ENCODE data around the gene SLC2A8.

The SLC2A8 gene

GRCh38 chr9:127384016-127384730 is 12.8 kb upstream of the SLC2A8 start:
- no peak for DNase-seq

- DNase-seq: no peak
These were observed 12.1 kb upstream of the SLC2A8 start for GRCh38 chr9:127384901-127385300.

- DNase-seq: no peak
These were observed 10.7 kb upstream of the SLC2A8 start for GRCh38 chr9:127386249-127386648.

- no peak for DNase-seq
These were observed 10.0 kb upstream of the SLC2A8 start for GRCh38 chr9:127386981-127387380.

GRCh38 chr9:127388037-127388855 is 8.7 kb upstream of the SLC2A8 start:
- peak; percentile 98 for DNase-seq

GRCh38 chr9:127388856-127389238 is 8.1 kb upstream of the SLC2A8 start:
- no peak for DNase-seq

- DNase-seq: no peak
These were observed 7.4 kb upstream of the SLC2A8 start for GRCh38 chr9:127389381-127390247.

GRCh38 chr9:127390248-127390545 is 6.8 kb upstream of the SLC2A8 start:
- no peak for DNase-seq

GRCh38 chr9:127390563-127390962 is 6.4 kb upstream of the SLC2A8 start:
- DNase-seq: no peak

GRCh38 chr9:127392166-127392565 is 4.8 kb upstream of the SLC2A8 start:
- no peak for DNase-seq

GRCh38 chr9:127392976-127393375 is 4.0 kb upstream of the SLC2A8 start:
- no peak for DNase-seq

GRCh38 chr9:127393645-127394044 is 3.3 kb upstream of the SLC2A8 start:
- peak; percentile 34 for DNase-seq

GRCh38 chr9:127395497-127396252 is 1.3 kb upstream of the SLC2A8 start:
- peak; percentile 4 for DNase-seq

GRCh38 chr9:127396253-127396807 is 639 bp upstream of the SLC2A8 start:
- DNase-seq: no peak

GRCh38 chr9:127397646-127398274 is 791 bp downstream of the SLC2A8 start:
- DNase-seq: no peak

GRCh38 chr9:127398275-127398647 is 1.3 kb downstream of the SLC2A8 start:
- no peak for DNase-seq

- no peak for DNase-seq
These were observed 1.9 kb downstream of the SLC2A8 start for GRCh38 chr9:127398715-127399400.

GRCh38 chr9:127399736-127400269 is 2.8 kb downstream of the SLC2A8 start:
- DNase-seq: no peak

GRCh38 chr9:127402401-127403090 is 5.6 kb downstream of the SLC2A8 start:
- DNase-seq: no peak

- DNase-seq: no peak
These were observed 6.7 kb downstream of the SLC2A8 start for GRCh38 chr9:127403507-127404192.

All from fibroblast of upper back skin (primary cell).